ENCODE data around the gene THAP7. TPM values are rescaled to one million over a fixed set of nuclear protein-coding genes. Genes with fewer than 3 reads are reported as not detected.

THAP7 gene
- total RNA-seq, 3 donors from 2014 or later, result 35.8 to 59.9 (median 52.4) TPM

DNA sequence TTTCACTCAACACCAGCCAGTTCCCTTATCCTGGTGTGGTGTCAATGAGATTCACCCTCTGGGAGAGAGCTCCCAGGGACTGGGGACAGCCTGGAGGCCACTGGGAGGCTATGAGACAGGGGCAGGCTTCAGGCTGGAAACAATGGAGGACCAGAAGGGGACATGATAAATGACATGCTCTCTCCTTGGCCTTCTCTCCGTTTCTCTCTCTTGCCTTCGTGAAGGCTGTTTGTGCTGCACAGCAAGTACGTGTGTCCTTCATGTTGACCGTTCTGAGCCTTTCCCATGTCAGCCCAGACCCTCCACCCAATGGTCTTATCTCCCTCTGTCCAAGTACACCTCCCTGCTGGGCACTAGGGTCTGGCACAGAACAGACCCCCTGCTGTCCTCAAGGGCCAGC lies 21.4 kb downstream of the THAP7 start:
- DNase-seq (ENCODE audit: low spot score in 2 of 2), result no peak
- TF ChIP-seq POLR2A (IDR thresholded peaks at IDR 0.05) (no peak), POLR2AphosphoS5 (IDR thresholded peaks at IDR 0.05) (no peak)
- TF ChIP-seq, protein P1, sequence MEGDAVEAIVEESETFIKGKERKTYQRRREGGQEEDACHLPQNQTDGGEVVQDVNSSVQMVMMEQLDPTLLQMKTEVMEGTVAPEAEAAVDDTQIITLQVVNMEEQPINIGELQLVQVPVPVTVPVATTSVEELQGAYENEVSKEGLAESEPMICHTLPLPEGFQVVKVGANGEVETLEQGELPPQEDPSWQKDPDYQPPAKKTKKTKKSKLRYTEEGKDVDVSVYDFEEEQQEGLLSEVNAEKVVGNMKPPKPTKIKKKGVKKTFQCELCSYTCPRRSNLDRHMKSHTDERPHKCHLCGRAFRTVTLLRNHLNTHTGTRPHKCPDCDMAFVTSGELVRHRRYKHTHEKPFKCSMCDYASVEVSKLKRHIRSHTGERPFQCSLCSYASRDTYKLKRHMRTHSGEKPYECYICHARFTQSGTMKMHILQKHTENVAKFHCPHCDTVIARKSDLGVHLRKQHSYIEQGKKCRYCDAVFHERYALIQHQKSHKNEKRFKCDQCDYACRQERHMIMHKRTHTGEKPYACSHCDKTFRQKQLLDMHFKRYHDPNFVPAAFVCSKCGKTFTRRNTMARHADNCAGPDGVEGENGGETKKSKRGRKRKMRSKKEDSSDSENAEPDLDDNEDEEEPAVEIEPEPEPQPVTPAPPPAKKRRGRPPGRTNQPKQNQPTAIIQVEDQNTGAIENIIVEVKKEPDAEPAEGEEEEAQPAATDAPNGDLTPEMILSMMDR (IDR thresholded peaks at IDR 0.05), result no peak
- Histone ChIP-seq H3K4me3 (peak overlapping the region in 1 of 3 donors; percentile 67), H3K9me3 (no peaks in the 10 kb centered on the region), H3K4me1 (peaks cover 4 to 21% of the 10 kb centered on the region in 2 donors), H3K27me3 (no peaks in the 10 kb centered on the region), H3K36me3 (no peaks in the 10 kb centered on the region), H3K27ac (no peak overlapping the region)
- intact Hi-C loops (cut with DNase I; ENCODE audit: low total_unique reads), result no loop called here

DNA sequence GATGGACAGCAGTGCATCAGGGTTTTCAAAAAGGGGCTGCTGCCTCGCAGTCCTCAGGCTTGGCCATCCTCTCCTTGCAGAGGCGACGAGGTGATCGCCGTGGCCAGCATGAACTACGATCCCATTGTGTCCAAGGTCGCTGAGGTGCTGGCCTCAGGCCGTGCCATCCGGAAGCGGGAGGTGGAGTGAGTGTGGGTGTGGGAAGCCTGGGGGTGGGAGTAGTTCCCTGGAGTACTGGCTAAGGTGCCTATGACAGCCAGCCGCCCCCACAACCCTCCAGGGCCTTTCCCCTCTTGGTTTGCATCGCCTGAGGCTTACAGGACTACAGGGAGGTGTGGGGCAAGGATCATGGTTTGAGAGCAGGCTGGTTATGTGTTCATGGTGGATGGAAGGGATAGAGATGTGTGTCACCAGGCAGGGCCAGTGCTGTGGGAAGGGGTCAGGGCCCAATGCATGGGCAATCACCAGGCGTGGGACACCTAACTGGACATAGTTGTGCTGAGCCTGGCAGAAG lies 21.9 kb downstream of the THAP7 start:
- H3K9me3 ChIP-seq, result no peaks in the 10 kb centered on the region
- no peak for DNase-seq (ENCODE audit: low spot score in 2 of 2)
- no peaks in the 10 kb centered on the region for H3K27me3 ChIP-seq
- H3K4me1 ChIP-seq, result peaks cover 4 to 21% of the 10 kb centered on the region in 2 donors
- H3K4me3 ChIP-seq, result peak overlapping the region in 2 of 3 donors; percentile 42 to 67
- no peaks in the 10 kb centered on the region for H3K36me3 ChIP-seq
- H3K27ac ChIP-seq, result peak overlapping the region in 1 of 2 donors; percentile 24
- TF ChIP-seq POLR2AphosphoS5 (IDR thresholded peaks at IDR 0.05) (no peak), POLR2A (IDR thresholded peaks at IDR 0.05) (no peak)
- TF ChIP-seq, protein P1 (IDR thresholded peaks at IDR 0.05), result no peak
- intact Hi-C loops (cut with DNase I; ENCODE audit: low total_unique reads), result no loop called here

DNA sequence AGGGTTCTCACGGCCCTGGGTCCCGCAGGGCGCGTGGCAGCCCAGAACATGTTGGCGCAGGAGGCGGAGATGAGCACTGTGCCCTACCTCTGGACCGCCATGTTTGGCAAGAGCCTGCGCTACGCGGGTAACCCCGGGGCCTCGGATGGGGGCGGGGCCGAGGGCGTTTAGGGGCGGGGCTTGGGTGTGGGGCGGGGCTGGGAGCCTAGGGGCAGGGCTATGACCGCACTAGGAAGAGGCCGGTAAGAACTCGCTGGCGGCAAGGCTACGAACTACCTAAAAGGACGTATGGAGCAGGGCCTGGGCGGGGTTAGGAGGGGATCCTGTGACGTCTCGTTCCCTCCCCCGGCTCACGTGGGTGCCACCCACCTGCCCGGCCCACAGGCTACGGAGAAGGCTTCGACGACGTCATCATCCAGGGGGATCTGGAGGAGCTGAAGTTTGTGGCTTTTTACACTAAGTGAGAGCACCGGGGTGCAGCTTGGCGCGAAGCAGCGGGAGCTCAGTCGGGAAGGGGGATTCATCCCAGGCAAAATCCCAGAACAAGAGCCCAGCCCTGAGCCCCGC lies 22.6 kb downstream of the THAP7 start:
- Histone ChIP-seq H3K36me3 (no peaks in the 10 kb centered on the region), H3K27me3 (no peaks in the 10 kb centered on the region), H3K27ac (peak overlapping the region; percentile 7 to 24), H3K4me1 (peaks cover 4 to 21% of the 10 kb centered on the region in 2 donors), H3K9me3 (no peaks in the 10 kb centered on the region), H3K4me3 (peak overlapping the region in 2 of 3 donors; percentile 42 to 67)
- TF ChIP-seq POLR2AphosphoS5 (IDR thresholded peaks at IDR 0.05) (peak in 1 of 3 donors; percentile 66), POLR2A (IDR thresholded peaks at IDR 0.05) (no peak)
- DNase-seq (ENCODE audit: low spot score in 2 of 2), result peak; percentile 77 to 83
- intact Hi-C loops (cut with DNase I; ENCODE audit: low total_unique reads), result no loop called here

DNA sequence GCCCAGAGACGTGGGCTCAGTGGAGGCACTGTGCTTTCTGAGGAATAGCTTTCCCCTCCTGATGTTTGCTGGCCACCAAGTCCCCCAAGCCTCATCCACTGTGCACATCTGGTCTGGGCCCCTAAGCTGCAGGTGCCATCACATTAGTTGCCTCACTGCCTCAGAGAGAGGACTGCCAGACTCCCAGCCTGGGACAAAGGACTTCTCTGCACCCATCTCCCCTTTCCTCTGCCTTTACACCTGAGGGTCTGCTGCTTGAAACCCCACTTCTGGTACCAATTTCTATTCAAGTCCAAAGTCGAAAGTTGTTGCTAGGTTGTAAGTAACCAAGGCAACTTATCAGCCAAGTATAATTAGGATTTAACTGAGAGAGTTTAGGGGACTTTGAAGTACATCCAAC lies 23.5 kb downstream of the THAP7 start:
- Histone ChIP-seq H3K4me3 (no peak overlapping the region), H3K27ac (no peak overlapping the region), H3K9me3 (no peaks in the 10 kb centered on the region), H3K27me3 (no peaks in the 10 kb centered on the region), H3K4me1 (peaks cover 4 to 20% of the 10 kb centered on the region in 2 donors), H3K36me3 (no peaks in the 10 kb centered on the region)
- intact Hi-C loops (cut with DNase I; ENCODE audit: low total_unique reads), result no loop called here
- DNase-seq (ENCODE audit: low spot score in 2 of 2), result no peak
- TF ChIP-seq POLR2A (IDR thresholded peaks at IDR 0.05), result no peak
- TF ChIP-seq, protein P1 (IDR thresholded peaks at IDR 0.05), result no peak
- no peak for TF ChIP-seq POLR2AphosphoS5 (IDR thresholded peaks at IDR 0.05)

DNA sequence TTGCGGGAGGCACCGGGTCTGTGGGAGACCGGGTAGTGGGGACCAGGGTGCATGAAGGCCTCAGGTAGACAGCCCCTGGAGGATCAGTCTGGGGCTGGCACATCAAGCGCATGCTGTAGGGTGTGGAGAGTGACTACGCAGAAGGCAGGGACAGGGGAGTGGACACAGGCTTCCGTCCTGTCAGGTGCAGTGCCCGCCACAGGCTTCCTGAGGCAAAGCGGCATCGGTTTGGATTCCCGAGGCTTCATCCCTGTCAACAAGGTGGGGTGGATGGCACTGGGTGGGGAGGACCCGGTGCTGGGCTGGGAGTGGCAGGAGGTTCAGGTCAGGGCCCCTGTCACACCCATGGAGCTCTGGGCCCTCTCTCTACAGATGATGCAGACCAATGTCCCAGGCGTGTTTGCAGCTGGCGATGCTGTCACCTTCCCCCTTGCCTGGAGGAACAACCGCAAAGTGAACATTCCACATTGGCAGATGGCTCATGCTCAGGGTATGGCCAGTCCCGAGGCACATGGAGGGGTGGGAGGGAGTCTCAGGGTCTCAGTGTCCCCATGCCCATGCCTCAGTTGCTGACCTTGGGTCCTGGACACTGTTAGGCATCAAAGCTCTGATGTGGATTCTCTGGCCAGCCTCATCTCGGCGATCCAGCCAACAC lies 24.3 kb downstream of the THAP7 start:
- intact Hi-C loops (cut with DNase I; ENCODE audit: low total_unique reads), result no loop called here
- H3K4me3 ChIP-seq, result no peak overlapping the region
- DNase-seq (ENCODE audit: low spot score in 2 of 2), result no peak
- TF ChIP-seq POLR2AphosphoS5 (IDR thresholded peaks at IDR 0.05), result no peak
- no peaks in the 10 kb centered on the region for H3K9me3 ChIP-seq
- H3K27ac ChIP-seq, result no peak overlapping the region
- peaks cover 4 to 13% of the 10 kb centered on the region in 2 donors for H3K4me1 ChIP-seq
- no peaks in the 10 kb centered on the region for H3K27me3 ChIP-seq
- no peaks in the 10 kb centered on the region for H3K36me3 ChIP-seq

DNA sequence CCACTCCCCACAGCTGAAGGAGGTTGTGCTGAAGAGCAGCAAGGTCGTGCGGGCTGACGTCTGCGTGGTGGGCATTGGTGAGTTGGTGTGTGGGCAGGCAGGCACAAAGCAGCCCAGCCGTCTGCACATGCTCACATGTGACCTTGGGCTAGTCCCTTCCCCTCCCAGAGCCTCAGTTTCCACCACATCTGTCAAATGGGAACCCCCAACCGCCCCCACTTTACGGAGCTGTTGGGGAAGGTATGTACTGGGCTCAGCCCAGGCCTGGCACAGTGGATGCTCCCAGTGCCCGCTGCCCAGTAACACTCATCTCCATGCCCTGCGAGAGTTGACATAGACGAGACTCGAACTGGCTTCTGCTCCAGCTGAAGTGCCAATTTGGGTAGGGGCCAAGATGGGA lies 24.9 kb downstream of the THAP7 start:
- no peaks in the 10 kb centered on the region for H3K9me3 ChIP-seq
- H3K4me1 ChIP-seq, result peaks cover 4 to 12% of the 10 kb centered on the region in 2 donors
- H3K4me3 ChIP-seq, result no peak overlapping the region
- TF ChIP-seq, protein P1 (IDR thresholded peaks at IDR 0.05), result no peak
- TF ChIP-seq POLR2AphosphoS5 (IDR thresholded peaks at IDR 0.05) (no peak), POLR2A (IDR thresholded peaks at IDR 0.05) (no peak)
- no peaks in the 10 kb centered on the region for H3K36me3 ChIP-seq
- H3K27me3 ChIP-seq, result no peaks in the 10 kb centered on the region
- H3K27ac ChIP-seq, result no peak overlapping the region
- intact Hi-C loops (cut with DNase I; ENCODE audit: low total_unique reads), result no loop called here
- no peak for DNase-seq (ENCODE audit: low spot score in 2 of 2)
